ENCODE results near the gene SUCLA2. TPM values are rescaled to one million over a fixed set of nuclear protein-coding genes. Genes with fewer than 3 reads are reported as not detected.

The SUCLA2 gene
- total RNA-seq, 4 donors from 2014 or later, result 45.4 to 68.5 (median 57.2) TPM

DNA sequence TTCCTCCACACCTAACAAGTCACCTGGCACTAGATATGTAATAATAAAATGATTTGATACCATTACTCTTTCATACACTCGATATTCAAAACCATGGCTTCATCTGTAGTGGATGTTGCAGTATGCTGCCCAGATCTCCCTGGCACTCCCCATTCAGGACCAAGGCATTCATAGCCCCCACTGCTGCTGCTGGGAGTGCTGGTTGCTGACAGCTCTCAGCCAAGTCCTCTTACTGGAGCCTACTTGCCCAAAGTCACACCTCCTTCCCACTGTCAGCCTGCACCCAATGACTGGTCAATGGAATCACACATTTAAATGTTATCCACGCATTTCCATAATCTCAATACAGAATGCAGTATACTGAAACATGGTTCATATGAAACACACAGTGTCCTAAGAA is 3.7 kb downstream of the SUCLA2 start:
- DNase-seq, result no peak

DNA sequence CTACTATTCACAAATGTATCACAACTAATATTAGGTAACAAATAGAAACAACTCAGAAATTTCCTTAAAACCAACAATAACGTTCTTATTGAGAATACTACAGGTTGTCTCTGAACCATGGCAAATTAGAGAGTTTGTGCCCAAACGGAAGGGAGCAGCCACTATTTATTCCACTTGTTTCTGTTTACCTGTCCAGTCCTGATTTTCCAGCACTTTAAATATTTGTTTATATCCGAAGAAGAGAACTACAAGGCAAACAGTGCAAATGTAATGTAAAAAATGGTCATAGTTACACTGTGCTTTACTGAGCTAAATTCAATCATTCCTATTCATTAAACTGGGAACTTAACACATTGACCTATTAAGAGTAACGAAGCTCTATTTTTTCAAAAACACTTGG is 9.2 kb downstream of the SUCLA2 start:
- peaks cover 0 to 13% (median 0%) of the 10 kb centered on the region in 3 donors for H3K36me3 ChIP-seq
- no peaks in the 10 kb centered on the region for H3K4me1 ChIP-seq
- no peak for TF ChIP-seq POLR2A (IDR thresholded peaks at IDR 0.05)
- no peak overlapping the region for H3K4me3 ChIP-seq
- H3K27ac ChIP-seq, result no peak overlapping the region
- H3K9me3 ChIP-seq, result no peaks in the 10 kb centered on the region
- DNase-seq, result no peak
- H3K27me3 ChIP-seq, result no peaks in the 10 kb centered on the region

More for the DNA sequence above, 3.7 kb downstream of the SUCLA2 start:
- TF ChIP-seq POLR2A (IDR thresholded peaks at IDR 0.05), result no peak
- TF ChIP-seq, protein P1, sequence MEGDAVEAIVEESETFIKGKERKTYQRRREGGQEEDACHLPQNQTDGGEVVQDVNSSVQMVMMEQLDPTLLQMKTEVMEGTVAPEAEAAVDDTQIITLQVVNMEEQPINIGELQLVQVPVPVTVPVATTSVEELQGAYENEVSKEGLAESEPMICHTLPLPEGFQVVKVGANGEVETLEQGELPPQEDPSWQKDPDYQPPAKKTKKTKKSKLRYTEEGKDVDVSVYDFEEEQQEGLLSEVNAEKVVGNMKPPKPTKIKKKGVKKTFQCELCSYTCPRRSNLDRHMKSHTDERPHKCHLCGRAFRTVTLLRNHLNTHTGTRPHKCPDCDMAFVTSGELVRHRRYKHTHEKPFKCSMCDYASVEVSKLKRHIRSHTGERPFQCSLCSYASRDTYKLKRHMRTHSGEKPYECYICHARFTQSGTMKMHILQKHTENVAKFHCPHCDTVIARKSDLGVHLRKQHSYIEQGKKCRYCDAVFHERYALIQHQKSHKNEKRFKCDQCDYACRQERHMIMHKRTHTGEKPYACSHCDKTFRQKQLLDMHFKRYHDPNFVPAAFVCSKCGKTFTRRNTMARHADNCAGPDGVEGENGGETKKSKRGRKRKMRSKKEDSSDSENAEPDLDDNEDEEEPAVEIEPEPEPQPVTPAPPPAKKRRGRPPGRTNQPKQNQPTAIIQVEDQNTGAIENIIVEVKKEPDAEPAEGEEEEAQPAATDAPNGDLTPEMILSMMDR (IDR thresholded peaks at IDR 0.05), result no peak
- Histone ChIP-seq H3K4me1 (peaks cover 0 to 22% (median 0%) of the 10 kb centered on the region in 4 donors), H3K4me3 (no peak overlapping the region), H3K27me3 (no peaks in the 10 kb centered on the region), H3K36me3 (peaks cover 0 to 8% (median 0%) of the 10 kb centered on the region in 3 donors), H3K9me3 (no peaks in the 10 kb centered on the region), H3K27ac (no peak overlapping the region)

DNA sequence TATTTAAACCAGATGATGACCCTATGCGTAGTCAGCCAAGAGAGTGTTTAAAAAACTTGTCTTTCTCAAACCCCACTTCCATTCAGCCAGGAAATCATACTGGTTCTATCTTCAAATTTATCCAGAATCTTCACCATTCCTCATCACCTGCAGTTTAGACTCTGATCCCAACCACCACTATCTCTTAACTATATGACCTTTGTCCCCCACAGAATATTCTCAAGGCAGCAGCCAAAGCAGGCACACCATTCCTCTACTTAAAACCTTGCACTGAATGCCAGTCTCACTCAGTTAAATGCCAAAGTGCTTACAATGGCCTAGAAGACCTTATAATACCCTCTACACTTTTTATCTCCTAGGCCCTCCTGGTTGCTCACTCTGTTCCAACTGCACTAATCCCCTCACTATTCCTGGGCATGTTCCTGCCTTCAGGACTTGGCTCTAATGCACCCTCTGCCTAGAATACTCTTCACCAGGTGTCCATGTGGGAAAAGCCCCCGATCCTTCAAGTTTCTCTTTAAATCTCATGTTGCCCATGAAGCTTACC is 10.1 kb downstream of the SUCLA2 start:
- TF ChIP-seq, protein P1 (IDR thresholded peaks at IDR 0.05), result no peak
- TF ChIP-seq POLR2A (IDR thresholded peaks at IDR 0.05), result no peak
- no peak for DNase-seq
- H3K36me3 ChIP-seq, result peaks cover 0 to 20% (median 0%) of the 10 kb centered on the region in 3 donors

DNA sequence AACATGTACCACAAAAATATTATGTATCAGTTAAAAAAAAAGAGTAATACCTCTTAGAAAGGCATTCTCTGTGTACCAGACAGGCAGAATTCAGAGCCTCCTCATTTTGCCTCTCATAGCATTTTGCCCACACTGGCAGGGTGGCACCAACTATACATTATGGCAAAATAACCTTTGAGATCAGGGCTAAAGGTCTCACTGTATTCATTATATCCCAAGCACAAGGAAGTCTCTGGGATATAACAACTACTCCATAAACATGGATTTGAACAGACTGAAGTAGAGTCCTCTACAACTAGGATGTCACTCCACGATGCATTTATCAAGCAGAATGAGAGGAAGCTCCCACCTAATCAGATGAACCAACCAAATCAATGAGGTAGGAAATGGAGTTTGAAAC is 10.6 kb downstream of the SUCLA2 start:
- Histone ChIP-seq H3K4me1 (no peaks in the 10 kb centered on the region), H3K36me3 (peaks cover 0 to 26% (median 0%) of the 10 kb centered on the region in 3 donors), H3K27me3 (no peaks in the 10 kb centered on the region), H3K4me3 (no peak overlapping the region), H3K27ac (no peak overlapping the region), H3K9me3 (no peaks in the 10 kb centered on the region)
- no peak for DNase-seq
- TF ChIP-seq, protein P1 (IDR thresholded peaks at IDR 0.05), result no peak
- TF ChIP-seq POLR2A (IDR thresholded peaks at IDR 0.05), result no peak

More for the DNA sequence above, 10.1 kb downstream of the SUCLA2 start:
- Histone ChIP-seq H3K4me1 (no peaks in the 10 kb centered on the region), H3K27me3 (no peaks in the 10 kb centered on the region), H3K4me3 (no peak overlapping the region), H3K9me3 (no peaks in the 10 kb centered on the region), H3K27ac (peak overlapping the region in 1 of 4 donors; percentile 22)

DNA sequence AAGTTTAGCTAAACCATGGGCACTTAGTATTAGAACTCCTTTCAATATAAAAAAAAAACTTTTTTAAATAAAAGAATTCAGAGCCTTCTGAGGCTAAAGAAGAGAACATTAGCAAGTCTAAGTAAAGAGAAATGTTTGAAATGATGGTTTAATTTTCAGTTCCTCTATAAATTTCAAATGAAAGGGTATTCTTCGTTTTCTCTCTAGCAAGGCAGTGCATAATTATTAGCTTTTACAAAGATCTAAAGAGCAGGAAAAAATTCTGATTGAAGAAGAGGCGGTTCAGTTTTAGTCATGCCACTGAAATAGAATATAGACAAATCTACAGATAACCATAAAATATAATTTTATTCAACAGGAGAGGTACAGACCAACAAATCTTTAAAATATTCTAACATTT is 18.0 kb downstream of the SUCLA2 start:
- Histone ChIP-seq H3K9me3 (no peaks in the 10 kb centered on the region), H3K27ac (no peak overlapping the region), H3K4me3 (no peak overlapping the region), H3K4me1 (no peaks in the 10 kb centered on the region), H3K36me3 (peaks cover 0 to 37% (median 0%) of the 10 kb centered on the region in 3 donors), H3K27me3 (no peaks in the 10 kb centered on the region)
- TF ChIP-seq, protein P1 (IDR thresholded peaks at IDR 0.05), result no peak
- no peak for TF ChIP-seq POLR2A (IDR thresholded peaks at IDR 0.05)
- no peak for DNase-seq

DNA sequence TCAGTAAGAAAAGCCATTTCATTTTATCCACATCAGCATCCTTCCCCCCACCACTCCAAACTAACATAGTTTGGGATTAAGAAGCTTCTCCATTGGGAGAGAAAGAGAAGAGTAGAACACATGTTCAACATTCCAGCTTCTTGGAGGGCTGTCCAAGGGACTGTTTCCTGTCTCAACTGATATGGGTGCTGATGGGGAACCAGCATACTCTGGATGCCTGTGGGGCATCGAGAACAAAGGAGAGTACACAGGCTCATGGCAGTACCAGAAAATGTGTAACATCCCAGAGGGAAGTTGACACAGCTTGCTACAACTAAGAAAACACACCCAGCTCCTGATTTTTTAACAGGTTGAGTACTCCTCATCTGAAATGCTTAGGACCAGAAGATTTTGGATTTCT is 24.7 kb downstream of the SUCLA2 start:
- no peak for TF ChIP-seq POLR2A (IDR thresholded peaks at IDR 0.05)
- TF ChIP-seq, protein P1 (IDR thresholded peaks at IDR 0.05), result no peak
- no peak overlapping the region for H3K4me3 ChIP-seq
- no peak overlapping the region for H3K27ac ChIP-seq
- no peaks in the 10 kb centered on the region for H3K4me1 ChIP-seq
- H3K9me3 ChIP-seq, result no peaks in the 10 kb centered on the region
- no peak for DNase-seq
- no peaks in the 10 kb centered on the region for H3K27me3 ChIP-seq
- peaks cover 0 to 39% (median 0%) of the 10 kb centered on the region in 3 donors for H3K36me3 ChIP-seq

All from Peyer's patch (tissue), 4 donors.